ENCODE data around the gene ETS1. TPM values are rescaled to one million over a fixed set of nuclear protein-coding genes. Genes with fewer than 3 reads are reported as not detected.
"Not testable (repeated sequence)": the region's sequence is repeated elsewhere in the genome, so short reads cannot be mapped to it uniquely, and the experiment has no call there.

The ETS1 gene
- total RNA-seq, 2 donors from 2014 or later: 61.0 to 62.5 TPM

DNA sequence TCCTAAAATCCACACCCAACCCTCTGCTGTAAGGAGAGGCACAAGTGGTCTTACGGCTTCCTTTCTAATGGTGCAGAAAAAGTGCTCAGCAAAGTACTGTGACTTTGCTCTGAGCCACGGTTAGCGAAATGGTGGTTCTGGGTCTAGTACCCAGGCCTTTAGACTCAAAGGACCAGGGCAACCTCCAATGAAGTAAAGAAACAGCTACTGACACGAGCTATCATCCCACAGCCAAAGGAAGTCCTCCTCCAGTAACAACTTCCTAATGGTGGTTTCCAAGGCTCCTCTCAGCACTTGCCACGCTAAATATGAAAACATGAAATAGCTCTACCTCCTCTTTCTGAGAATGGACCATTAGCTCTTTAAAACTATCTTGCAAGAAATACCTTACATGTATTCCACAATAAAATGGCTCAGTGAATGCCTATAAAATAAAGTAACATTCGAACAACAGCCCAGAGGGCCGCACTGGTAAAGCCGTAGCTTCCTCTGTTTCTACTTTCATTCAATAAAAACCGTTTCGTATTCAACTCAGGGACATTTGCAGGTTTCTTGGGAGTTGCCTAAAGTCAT is 122.4 kb downstream of the ETS1 start:
- intact Hi-C loops (cut with DNase I): loop anchor here (10.0 kb wide), 2 partner anchors 50 to 170 kb away; no protein-coding TSS in a partner anchor
- no peak for DNase-seq (ENCODE audit: low spot score)

DNA sequence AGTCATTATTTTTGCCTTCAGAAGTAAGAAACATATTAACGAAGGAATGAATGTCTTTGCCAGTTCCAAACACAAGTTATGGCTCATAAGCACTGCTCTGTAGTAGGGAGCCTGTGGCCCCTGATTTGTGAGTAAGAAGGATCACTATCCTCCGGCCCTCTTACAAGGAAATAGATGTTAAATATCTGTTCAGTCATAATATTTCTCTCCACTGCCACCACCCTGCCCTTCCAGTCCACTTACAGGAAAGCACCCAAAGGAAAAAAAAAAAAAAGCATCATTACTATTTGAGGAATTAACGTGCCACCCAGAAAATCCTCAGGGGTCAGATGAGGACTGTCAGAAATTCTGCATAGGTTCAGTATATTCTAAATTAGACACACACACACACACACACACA is 123.4 kb downstream of the ETS1 start:
- no peak for DNase-seq (ENCODE audit: low spot score)
- intact Hi-C loops (cut with DNase I): loop anchor here (10.0 kb wide), 2 partner anchors 51 to 169 kb away; no protein-coding TSS in a partner anchor

DNA sequence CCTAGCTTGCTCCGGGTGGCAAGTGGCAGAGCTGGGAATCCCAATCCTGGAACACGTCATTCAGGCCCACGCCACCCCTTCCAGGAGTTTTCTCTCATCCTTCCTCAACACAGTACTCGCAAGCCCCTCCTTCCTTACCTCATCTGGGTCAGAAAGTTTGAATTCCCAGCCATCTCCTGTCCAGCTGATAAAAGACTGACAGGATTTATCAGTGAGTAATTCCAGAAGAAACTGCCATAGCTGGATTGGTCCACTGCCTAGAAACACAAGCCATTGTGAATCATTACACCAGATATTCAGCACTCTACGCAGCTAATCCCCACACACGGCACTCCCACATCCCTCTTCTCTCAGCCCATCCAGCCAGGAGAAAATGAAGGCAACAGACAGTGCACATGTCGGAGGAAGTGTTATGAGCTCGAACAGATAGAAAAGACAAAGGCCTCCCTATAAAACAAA is 124.0 kb downstream of the ETS1 start:
- intact Hi-C loops (cut with DNase I): loop anchor here (10.0 kb wide), 2 partner anchors 51 to 169 kb away; no protein-coding TSS in a partner anchor
- DNase-seq (ENCODE audit: low spot score): no peak

DNA sequence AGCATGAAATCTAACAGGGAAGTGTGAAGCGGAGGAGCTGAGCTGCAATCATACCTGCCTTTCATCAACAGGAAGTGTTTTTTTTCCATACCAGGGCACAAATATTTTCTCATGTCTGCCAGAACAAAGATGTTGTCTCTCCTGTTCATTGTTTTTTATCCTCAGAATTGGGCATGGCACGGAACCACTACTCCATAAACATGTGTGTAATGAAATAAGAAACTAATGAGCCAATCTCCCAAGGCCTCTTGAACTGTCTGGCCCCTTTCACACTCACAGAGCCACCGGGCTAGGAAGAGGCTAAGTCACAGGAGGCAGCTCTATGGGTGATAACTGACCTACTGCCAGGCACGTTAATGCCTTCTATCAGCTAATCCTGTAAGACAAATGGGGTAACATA is 124.4 kb downstream of the ETS1 start:
- intact Hi-C loops (cut with DNase I): loop anchor here (10.0 kb wide), 2 partner anchors 52 to 168 kb away; no protein-coding TSS in a partner anchor

DNA sequence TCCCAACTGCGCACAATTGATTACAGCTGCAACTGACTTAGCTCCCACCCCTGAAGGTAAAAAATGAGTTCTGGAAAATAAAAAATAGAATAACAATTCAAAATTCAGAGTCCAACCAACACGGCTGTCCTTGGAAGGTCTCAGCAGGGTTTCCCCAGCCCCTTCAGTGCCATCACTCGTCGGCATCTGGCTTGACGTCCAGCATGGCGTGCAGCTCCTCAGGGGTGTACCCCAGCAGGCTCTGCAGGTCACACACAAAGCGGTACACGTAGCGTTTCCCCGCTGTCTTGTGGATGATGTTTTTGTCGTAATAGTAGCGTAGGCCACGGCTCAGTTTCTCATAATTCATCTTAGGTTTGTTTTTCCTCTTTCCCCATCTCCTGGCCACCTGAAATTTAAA is 125.2 kb downstream of the ETS1 start:
- intact Hi-C loops (cut with DNase I): loop anchor here (10.0 kb wide), 2 partner anchors 53 to 167 kb away; no protein-coding TSS in a partner anchor
- no peak for DNase-seq (ENCODE audit: low spot score)

More for the DNA sequence above, 124.4 kb downstream of the ETS1 start:
- DNase-seq (ENCODE audit: low spot score): no peak

DNA sequence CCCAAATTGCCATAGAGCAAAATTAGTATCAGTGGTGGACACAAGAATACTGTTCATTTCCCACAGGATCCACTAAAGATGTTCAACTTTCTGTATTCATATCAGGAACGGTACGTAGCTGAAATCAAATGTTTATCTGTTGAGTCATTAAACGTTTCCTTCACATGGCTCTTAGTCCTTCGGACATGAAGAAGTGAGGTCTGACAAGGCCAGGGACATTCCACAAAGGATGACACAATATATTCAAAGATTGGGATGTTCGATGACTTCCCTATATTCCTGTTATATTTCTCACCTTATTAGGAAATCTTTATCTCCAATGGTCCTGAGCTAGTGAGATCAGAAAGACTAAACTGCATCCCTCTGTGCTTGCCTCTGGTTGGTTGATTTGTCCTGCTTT is 129.0 kb downstream of the ETS1 start:
- intact Hi-C loops (cut with DNase I): no loop called here
- no peak for DNase-seq (ENCODE audit: low spot score)

DNA sequence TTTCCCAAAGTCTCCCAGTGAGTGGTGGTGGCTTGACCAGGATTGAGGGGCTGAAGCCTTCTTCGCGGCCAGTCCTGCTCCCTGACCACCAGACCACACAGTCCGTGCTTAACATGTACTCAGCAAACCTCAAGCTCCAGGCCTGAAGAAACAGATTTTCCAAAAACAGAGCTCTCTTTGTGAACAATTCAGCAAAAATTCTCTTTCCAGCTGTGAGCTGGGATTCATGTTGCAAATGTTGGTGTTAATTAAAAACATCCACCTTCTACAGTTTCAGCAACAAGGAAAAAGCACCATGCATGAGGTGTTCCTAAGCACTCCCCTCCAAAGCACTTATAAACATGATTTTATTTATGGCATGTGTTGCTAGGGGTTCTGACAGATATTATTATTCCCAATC is 129.5 kb downstream of the ETS1 start:
- intact Hi-C loops (cut with DNase I): no loop called here
- no peak for DNase-seq (ENCODE audit: low spot score)

DNA sequence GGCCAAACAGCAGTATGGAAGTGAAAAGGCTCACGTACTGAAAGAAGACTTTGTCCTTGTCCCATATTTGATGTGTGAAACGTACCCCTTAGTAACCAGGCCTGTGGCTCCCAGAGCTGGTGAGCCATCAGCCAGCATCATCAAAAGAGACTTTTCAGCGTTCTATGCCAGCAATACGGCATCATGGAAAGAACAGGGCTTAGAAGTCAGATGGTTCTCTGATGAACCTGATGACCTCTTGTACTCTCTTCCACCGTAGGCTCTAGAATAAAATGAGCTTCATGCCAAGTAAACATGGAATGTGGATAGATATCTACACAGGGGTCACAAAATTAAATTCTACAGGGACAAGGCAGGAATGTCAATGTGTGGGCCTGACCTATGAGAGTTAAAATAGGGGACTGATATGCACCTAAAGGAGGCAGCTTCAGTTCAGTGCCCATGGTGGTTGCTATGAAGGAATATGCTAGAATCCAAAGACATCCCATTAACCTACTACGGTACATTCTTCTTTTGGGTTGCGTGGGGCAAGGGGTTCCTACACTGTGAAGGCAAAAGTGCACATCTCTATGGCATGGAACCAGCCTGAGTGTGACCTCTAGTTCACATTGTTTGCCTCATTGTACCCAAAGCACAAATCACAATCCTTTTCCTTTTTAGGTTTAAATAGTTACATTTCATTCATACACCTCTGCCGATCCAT is 130.6 kb downstream of the ETS1 start:
- DNase-seq (ENCODE audit: low spot score): no peak
- intact Hi-C loops (cut with DNase I): no loop called here

DNA sequence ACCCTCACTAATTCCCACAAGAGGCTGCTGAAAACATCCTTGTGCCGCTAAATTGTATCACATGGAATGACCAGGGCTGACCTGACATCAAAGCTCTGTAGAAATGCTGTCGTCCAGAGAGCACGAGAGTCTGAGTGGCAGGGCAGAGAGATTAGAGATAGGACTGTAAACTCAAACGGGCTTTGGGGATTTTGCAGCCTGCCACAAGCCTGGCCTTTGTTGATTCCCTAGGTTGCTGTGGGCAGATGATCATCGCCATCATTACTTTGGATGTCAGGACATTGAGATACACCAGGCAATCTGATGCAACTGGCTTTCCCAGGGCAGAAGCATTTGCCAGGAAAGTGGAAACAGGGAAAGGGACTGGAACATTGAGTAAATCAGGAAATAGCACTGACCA is 131.6 kb downstream of the ETS1 start:
- intact Hi-C loops (cut with DNase I): no loop called here
- no peak for DNase-seq (ENCODE audit: low spot score)

DNA sequence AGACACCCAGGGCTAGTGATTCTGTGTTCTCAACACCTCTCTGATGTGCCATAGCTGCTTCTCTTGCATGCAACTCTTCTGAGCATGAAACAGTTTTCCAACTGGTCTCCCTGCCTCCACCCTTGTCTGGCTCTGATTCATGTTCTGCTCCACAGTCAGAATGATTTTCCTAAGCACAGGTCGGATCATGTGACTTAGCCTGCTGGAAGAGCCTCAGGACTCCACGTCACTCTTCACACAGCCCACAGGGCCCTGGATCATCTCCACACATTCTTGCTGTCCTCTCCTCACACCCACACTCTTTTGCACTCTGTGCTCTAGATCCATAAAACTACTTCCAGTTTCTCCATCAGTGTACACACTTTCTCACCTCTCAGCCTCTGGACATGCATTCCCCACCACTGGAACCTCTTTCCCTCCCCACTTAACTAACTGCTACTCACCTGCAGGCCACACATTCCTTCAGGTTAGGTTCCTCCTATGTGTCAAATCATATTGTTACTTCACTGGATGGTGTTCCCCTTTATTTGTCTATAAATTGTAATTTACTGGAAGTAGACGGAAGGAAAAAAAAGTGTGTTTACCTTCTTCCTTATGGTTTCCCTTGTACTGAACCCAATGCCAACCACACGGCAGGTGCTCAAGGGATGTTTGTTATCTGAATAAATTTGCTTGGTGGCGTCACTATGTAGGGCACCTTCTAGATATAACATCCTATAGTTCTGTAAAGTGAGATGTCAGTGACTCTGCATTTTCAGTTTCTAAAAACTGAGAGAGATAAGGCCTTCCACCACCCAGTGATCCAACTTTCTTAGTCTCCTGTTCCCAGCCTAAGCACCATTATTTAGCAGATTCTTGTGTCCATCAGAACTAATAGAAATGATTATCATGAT is 133.7 kb downstream of the ETS1 start:
- peak; percentile 84 for DNase-seq (ENCODE audit: low spot score)
- intact Hi-C loops (cut with DNase I): no loop called here

DNA sequence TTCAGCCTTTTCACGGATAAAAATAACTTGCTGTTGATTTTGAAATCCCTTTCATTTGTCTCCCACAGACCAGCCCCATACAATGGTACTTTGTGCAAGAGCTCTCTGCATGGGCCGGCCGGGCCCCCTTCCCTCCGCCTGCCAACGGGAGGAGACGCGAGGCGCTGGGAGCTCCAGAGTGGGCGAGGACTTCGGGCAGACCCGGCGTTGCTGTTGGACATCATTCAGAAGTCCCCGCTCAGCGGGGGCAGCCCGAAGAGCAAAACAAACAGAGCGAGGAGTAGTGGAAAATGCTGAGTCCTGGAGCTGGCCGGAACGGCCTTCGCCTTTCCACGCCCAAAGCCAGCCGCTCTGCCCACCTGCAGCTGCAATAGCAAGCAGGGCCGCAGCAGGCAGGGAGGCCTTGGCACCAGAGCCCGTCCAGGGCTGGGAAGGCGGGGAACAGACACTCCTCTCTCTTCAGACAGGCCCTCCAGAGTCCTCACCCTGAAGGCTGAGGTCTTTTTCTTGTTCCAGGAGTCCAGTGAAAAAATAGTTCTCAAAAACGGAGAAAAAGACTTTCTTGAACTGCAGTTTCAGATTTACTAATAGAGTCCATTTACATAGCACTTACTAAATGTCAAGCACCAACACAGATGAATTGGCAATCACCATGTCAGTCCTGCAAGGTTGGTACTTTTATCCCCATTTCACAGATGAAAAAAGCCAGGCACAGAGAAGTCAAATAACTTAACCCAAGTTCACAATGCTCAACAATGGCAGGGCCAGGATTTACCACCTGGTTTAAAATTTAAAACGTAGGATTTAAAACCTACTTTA is 135.5 kb downstream of the ETS1 start:
- intact Hi-C loops (cut with DNase I): no loop called here
- DNase-seq (ENCODE audit: low spot score): peak; percentile 87

DNA sequence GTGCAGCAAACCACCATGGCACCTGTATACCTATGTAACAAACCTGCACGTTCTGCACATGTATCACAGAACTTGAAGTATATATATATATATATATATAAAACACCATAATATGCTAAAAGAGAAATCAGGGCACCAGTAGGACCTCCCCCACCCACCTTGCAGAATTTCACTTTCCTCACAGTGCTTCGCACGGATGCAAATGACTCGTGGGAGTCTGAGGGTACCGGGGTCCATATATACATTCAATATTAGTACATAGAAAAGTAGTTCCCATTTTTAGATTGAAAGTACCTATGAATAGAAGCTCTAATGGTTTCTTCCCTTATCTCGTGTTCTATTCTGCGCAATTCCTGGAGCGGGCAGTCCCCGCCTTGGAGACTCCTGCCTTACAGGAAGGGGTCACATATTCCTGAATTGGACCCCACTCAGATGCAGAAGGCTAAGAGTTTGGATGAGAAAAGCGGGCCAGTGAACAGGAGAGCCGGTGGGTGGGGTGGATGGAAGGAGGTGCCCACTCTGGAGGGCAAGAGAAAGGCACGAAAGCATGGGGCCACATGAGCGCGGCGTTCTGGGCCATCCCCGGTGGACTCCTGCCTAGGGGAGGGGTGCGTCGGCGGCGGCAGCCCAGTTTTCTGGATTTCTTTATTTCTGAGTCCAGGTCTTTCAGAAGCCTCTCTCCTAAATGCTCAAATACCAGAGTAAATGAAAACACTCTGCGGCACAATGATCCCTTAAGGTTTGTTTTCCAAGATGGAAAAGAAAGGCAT is 136.3 kb downstream of the ETS1 start:
- no peak for DNase-seq (ENCODE audit: low spot score)
- intact Hi-C loops (cut with DNase I): no loop called here

DNA sequence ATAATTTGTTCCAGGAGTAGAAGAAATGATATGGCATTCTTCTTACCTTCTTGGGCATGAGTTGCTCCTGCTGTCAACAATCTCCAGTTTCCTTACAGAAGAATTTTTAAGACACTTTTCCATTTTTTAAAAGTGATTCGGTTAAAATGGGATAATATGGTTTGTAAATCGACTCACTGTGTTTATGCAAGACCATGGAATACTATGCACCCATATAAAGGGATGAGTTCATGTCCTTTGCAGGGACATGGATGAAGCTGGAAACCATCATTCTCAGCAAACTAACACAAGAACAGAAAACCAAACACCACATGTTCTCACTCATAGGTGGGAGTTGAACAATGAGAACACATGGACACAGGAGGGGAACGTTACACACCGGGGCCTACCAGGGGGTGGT is 136.9 kb downstream of the ETS1 start:
- intact Hi-C loops (cut with DNase I): not testable (repeated sequence)

DNA sequence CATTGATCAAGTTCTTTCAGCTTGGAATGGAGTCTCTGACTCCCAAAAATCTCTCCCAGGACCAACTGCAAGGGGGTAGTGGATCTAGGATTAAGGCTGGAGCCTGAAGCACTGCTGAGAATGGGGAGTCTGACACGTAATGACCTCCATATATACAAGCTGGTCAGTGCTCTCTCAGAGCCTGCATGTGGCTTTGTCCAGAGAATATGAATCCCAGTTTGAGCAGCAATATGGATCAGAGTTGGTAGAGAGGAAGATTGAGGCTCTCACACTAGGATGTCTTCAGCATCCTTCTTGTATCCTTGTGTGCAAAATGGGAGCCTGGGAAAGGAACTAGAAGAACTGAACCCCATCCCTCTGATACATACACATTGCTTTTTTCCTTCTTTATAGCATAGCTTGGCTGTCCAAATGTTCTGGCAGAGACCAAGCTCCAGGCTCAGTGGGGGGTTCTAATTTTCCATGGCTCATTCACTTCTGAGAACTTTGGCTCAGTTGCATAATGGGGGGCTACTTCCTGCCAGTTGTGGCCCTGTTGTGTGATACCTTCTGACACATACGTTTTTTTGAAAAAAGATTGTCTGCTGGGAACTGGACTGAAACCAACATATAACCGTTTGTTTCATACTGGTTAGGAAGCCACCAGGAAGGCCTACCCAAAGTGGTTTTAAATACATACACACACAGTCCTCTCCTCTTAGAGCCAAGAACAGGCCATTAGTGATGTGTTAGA is 138.2 kb downstream of the ETS1 start:
- DNase-seq (ENCODE audit: low spot score): no peak

More for the DNA sequence above, 136.9 kb downstream of the ETS1 start:
- not testable (repeated sequence) for DNase-seq (ENCODE audit: low spot score)

DNA sequence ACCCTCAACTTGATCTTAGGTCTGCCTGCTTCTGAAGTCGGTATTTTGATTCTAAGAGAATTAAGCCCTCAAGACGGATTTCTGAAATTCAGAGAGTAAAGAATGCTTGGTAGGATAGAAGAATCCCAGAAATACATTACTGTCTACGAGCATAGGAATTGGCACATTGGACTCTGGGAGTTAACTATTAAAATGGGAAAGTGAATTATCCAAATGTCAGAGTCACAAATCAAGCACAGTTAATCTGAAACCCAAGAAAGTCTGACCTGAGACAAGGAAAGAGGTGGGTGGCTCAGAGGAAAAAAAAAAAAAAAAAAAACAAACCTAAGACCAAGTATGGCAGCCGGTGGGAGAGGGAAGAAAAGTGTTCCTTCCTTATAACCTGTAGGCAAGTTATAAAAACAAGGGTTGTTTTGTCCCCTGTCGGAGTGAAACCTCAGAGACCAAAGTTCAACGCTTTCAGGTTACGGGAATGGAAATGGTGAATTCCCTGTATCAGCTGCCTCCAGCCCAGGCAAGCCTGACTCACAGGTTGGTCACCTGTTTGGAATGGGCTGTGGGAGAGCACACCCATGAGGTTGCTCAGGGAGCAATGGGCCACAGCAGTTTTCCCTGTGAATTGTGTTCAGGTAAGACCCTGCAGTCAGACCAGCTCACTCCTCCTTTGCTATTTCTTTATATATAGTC is 139.0 kb downstream of the ETS1 start:
- DNase-seq (ENCODE audit: low spot score): no peak
- intact Hi-C loops (cut with DNase I): no loop called here

More for the DNA sequence above, 138.2 kb downstream of the ETS1 start:
- intact Hi-C loops (cut with DNase I): no loop called here

DNA sequence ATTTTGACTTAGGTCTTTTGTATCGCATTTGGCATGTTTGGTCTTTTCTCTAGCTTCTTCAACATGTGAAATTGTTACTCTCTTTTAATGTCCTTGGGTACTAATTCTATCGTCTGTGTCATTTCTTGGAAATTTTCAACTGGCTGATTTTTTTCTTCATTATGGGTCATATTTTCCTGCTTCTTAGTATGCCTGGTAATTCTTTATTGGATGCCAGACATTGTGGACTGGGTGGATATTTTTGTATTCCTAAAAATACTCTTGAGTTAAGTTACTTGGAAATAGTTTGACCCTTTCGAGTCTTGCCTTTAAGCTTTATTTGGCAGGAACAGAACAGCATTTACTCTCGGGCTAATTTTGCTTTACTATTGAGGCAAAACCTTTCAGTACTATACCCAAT is 140.1 kb downstream of the ETS1 start:
- intact Hi-C loops (cut with DNase I): no loop called here

DNA sequence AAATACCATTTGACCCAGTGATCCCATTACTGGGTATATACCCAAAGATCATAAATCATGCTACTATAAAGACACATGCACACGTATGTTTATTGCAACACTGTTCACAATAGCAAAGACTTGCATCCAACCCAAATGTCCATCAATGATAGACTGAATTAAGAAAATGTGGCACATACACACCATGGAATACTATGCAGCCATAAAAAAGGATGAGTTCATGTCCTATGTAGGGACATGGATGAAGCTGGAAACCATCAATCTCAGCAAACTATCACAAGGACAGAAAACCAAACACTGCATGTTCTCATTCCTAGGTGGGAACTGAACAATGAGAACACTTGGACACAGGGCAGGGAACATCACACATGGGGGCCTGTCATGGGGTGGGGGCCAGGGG is 141.4 kb downstream of the ETS1 start:
- intact Hi-C loops (cut with DNase I); DNase-seq (ENCODE audit: low spot score): not testable (repeated sequence)

More for the DNA sequence above, 140.1 kb downstream of the ETS1 start:
- DNase-seq (ENCODE audit: low spot score): no peak
